Progenitor cell of endocrine pancreas (in vitro differentiated cells): ENCODE results near the gene ADAMTS12. TPM values are rescaled to one million over a fixed set of nuclear protein-coding genes. Genes with fewer than 3 reads are reported as not detected.
A peak's percentile ranks its signal among the peaks of the same experiment; 100 is the strongest.

Experiments used
- DNase-seq: peaks from one replicate; pipeline ENCODE4 v3.0.0; 2021; ENCODE audit warnings: low spot score; ENCODE audit not compliant: unreplicated experiment
- H3K27ac Mint-ChIP-seq: 2 replicates; pipeline ENCODE4 v1.8.0; 2021; ENCODE audit warnings: mild to moderate bottlenecking, moderate library complexity, mixed read lengths
- H3K27me3 Mint-ChIP-seq: 2 replicates; pipeline ENCODE4 v1.8.0; 2021; ENCODE audit warnings: mixed read lengths
- H3K36me3 Mint-ChIP-seq: 2 replicates; pipeline ENCODE4 v1.8.0; 2022; ENCODE audit warnings: mixed read lengths; ENCODE audit not compliant: insufficient read depth
- H3K4me1 Mint-ChIP-seq: 2 replicates; pipeline ENCODE4 v1.8.0; 2021; ENCODE audit warnings: low read depth, mixed read lengths
- H3K4me3 Mint-ChIP-seq: 2 replicates; pipeline ENCODE4 v1.8.0; 2021; ENCODE audit warnings: low read depth, mild to moderate bottlenecking, moderate library complexity, mixed read lengths
- H3K9me3 Mint-ChIP-seq: 2 replicates; pipeline ENCODE4 v1.8.0; 2021; ENCODE audit warnings: low read depth, mixed read lengths
- CTCF ChIP-seq: fragments of 200-600 bp; sonication (generic); IDR thresholded peaks from one replicate; pipeline ENCODE4 v1.5.0; 2021; ENCODE audit warnings: antibody characterized with exemption, mild to moderate bottlenecking; ENCODE audit not compliant: unreplicated experiment
- total RNA-seq: library from RNA; stranded (reverse); gene quantifications from 2 replicates; pipeline ENCODE4 v1.2.1, GENCODE V29; 2021

ADAMTS12 gene
- total RNA-seq, 1 donor from 2014 or later = 5.2 TPM

GRCh38 chr5:33763435-33763834, 128.4 kb downstream of the ADAMTS12 start:
- Mint-ChIP-seq H3K27ac (peak overlapping the region; percentile 37), H3K9me3 (no peaks in the 10 kb centered on the region), H3K27me3 (no peaks in the 10 kb centered on the region), H3K4me3 (no peak overlapping the region), H3K4me1 (no peaks in the 10 kb centered on the region), H3K36me3 (no peaks in the 10 kb centered on the region)
- DNase-seq = no peak
- no peak for TF ChIP-seq CTCF

GRCh38 chr5:33762859-33763258, 128.9 kb downstream of the ADAMTS12 start:
- no peaks in the 10 kb centered on the region for H3K27me3 Mint-ChIP-seq
- H3K4me1 Mint-ChIP-seq = no peaks in the 10 kb centered on the region
- no peak for DNase-seq
- H3K27ac Mint-ChIP-seq = no peak overlapping the region
- no peaks in the 10 kb centered on the region for H3K36me3 Mint-ChIP-seq
- TF ChIP-seq CTCF = no peak
- H3K9me3 Mint-ChIP-seq = no peaks in the 10 kb centered on the region
- no peak overlapping the region for H3K4me3 Mint-ChIP-seq

GRCh38 chr5:33761139-33761538, 130.7 kb downstream of the ADAMTS12 start:
- Mint-ChIP-seq H3K36me3 (no peaks in the 10 kb centered on the region), H3K27ac (no peak overlapping the region), H3K9me3 (no peaks in the 10 kb centered on the region), H3K4me1 (no peaks in the 10 kb centered on the region), H3K4me3 (no peak overlapping the region), H3K27me3 (no peaks in the 10 kb centered on the region)
- DNase-seq = no peak
- no peak for TF ChIP-seq CTCF

- no peaks in the 10 kb centered on the region for H3K36me3 Mint-ChIP-seq
- no peak overlapping the region for H3K27ac Mint-ChIP-seq
- H3K27me3 Mint-ChIP-seq = no peaks in the 10 kb centered on the region
- H3K9me3 Mint-ChIP-seq = no peaks in the 10 kb centered on the region
- H3K4me1 Mint-ChIP-seq = no peaks in the 10 kb centered on the region
- no peak overlapping the region for H3K4me3 Mint-ChIP-seq
- no peak for TF ChIP-seq CTCF
- DNase-seq = no peak
Observed at GRCh38 chr5:33758737-33759136, 133.1 kb downstream of the ADAMTS12 start.

- no peak for DNase-seq
- no peaks in the 10 kb centered on the region for H3K4me1 Mint-ChIP-seq
- no peaks in the 10 kb centered on the region for H3K9me3 Mint-ChIP-seq
- no peaks in the 10 kb centered on the region for H3K27me3 Mint-ChIP-seq
- H3K4me3 Mint-ChIP-seq = no peak overlapping the region
- no peak for TF ChIP-seq CTCF
- no peaks in the 10 kb centered on the region for H3K36me3 Mint-ChIP-seq
- H3K27ac Mint-ChIP-seq = no peak overlapping the region
Observed at GRCh38 chr5:33756491-33756890, 135.3 kb downstream of the ADAMTS12 start.
